HepG2 (cell line): Measurements from ENCODE around the gene ABCC2. TPM values are rescaled to one million over a fixed set of nuclear protein-coding genes. Genes with fewer than 3 reads are reported as not detected.

Experiments used
- ATAC-seq: fragments of 200-7000 bp; cut with Tn5 transposase; 3 replicates; pipeline ENCODE4 v1.9.1; 2020; ENCODE audit warnings: mild to moderate bottlenecking, moderate library complexity
- BruUV-seq: library from RNA; stranded (reverse); fragments of 400-500 nt; replicated peaks from 2 replicates; lab custom pipeline; 2021; lab: Mats Ljungman, UMichigan
- CTCF ChIA-PET: fragments of 300-600 bp; formaldehyde crosslinking; extraction: SDS; loops from one replicate; lab custom pipeline; 2021; ENCODE audit warnings: low total read pairs, inconsistent platforms, low intra/inter-chr PET ratio; lab: Yijun Ruan, JAX
- POLR2A ChIA-PET: fragments of 350-600 bp; sonication (Branson Sonifier 250); formaldehyde crosslinking; loops from one replicate; lab custom pipeline; 2020; ENCODE audit warnings: antibody characterized with exemption, inconsistent platforms; lab: Yijun Ruan, JAX
- DNase-seq: peaks from one replicate; pipeline ENCODE4 v3.0.0-alpha.2; 2015; ENCODE audit warnings: low spot score
- FAIRE-seq: peaks from 3 replicates; lab custom pipeline; 2011; peaks lifted over from hg19 to GRCh38; lab: Jason Lieb, UNC
- H2AFZ ChIP-seq: one replicate; pipeline ENCODE4 v1.6.1; 2011; ENCODE audit warnings: low read length, inconsistent platforms
- H3K27ac ChIP-seq: fragments of 300-600 bp; 3 replicates; pipeline ENCODE4 v1.8.0; 2011; ENCODE audit warnings: mixed run types, mild to moderate bottlenecking, mixed read lengths, low read length, inconsistent platforms; ENCODE audit not compliant: insufficient read depth; ENCODE audit errors: extremely low read length
- H3K27me3 ChIP-seq, 2 experiments: fragments of 200-600 bp in 1 of 2; 2 replicates in 1 of 2; 3 replicates in 1 of 2; pipeline versions ENCODE4 v1.6.0 to v1.8.0; 2011; ENCODE audit warnings: low read length in 2 of 2, mild to moderate bottlenecking in 2 of 2, moderate library complexity in 2 of 2, inconsistent platforms in 1 of 2; ENCODE audit not compliant: insufficient read depth in 2 of 2, control insufficient read depth in 1 of 2
- H3K36me3 ChIP-seq, 2 experiments: fragments of 200-600 bp in 1 of 2; replicated peaks in 1 of 2; 2 replicates in 1 of 2; 3 replicates in 1 of 2; pipeline versions ENCODE4 v1.5.1 to v1.8.0; 2011; ENCODE audit warnings: low read length in 2 of 2, inconsistent platforms in 1 of 2; ENCODE audit not compliant: insufficient read depth in 2 of 2, control insufficient read depth in 1 of 2
- H3K4me1 ChIP-seq: 2 replicates; pipeline ENCODE4 v1.5.1; 2012; ENCODE audit warnings: low read length, inconsistent platforms; ENCODE audit not compliant: insufficient read depth
- H3K4me2 ChIP-seq: 2 replicates; pipeline ENCODE4 v1.6.0; 2011; ENCODE audit warnings: low read depth, low read length, inconsistent platforms
- H3K4me3 ChIP-seq, 3 experiments: fragments of 200-600 bp in 1 of 3; sonication (generic), shearing (Covaris generic) in 1 of 3; replicated peaks in 1 of 3; 2 replicates each; pipeline ENCODE4 v1.5.1; 2011 to 2016; ENCODE audit warnings: low read length in 3 of 3, inconsistent platforms in 2 of 3, low read depth in 2 of 3, mild to moderate bottlenecking in 2 of 3, control low read depth in 1 of 3, mixed read lengths in 1 of 3; ENCODE audit not compliant: insufficient read depth in 1 of 3
- H3K79me2 ChIP-seq: one replicate; pipeline ENCODE4 v1.6.1; 2011; ENCODE audit warnings: low read length, inconsistent platforms; ENCODE audit not compliant: insufficient read depth
- H3K9ac ChIP-seq: 2 replicates; pipeline ENCODE4 v1.6.0; 2011; ENCODE audit warnings: mild to moderate bottlenecking, low read depth, low read length, inconsistent platforms; ENCODE audit not compliant: insufficient read depth
- H3K9me3 ChIP-seq: 2 replicates; pipeline ENCODE4 v1.5.1; 2012; ENCODE audit warnings: mild to moderate bottlenecking, low read length
- H4K20me1 ChIP-seq: 2 replicates; pipeline ENCODE4 v1.6.0; 2011; ENCODE audit warnings: inconsistent platforms, mild to moderate bottlenecking, low read length, moderate library complexity; ENCODE audit not compliant: insufficient read depth
- AKNA ChIP-seq: sonication (generic); formaldehyde crosslinking; IDR thresholded peaks from 2 replicates; pipeline ENCODE4 v1.4.0; 2020; ENCODE audit warnings: missing genetic modification reagents, borderline replicate concordance
- BRF2 ChIP-seq: sonication (generic); formaldehyde crosslinking; IDR thresholded peaks from 2 replicates; pipeline ENCODE4 v1.8.1; 2022; ENCODE audit warnings: mild to moderate bottlenecking, missing genetic modification reagents
- CBX5 ChIP-seq: sonication (generic); formaldehyde crosslinking; IDR thresholded peaks from 2 replicates; pipeline ENCODE4 v1.4.0; 2020; ENCODE audit warnings: missing genetic modification reagents, borderline replicate concordance
- ELF4 ChIP-seq: sonication (generic); formaldehyde crosslinking; IDR thresholded peaks from 2 replicates; pipeline ENCODE4 v1.5.0; 2020; ENCODE audit warnings: missing genetic modification reagents, mild to moderate bottlenecking, moderate library complexity, borderline replicate concordance
- HOXA9 ChIP-seq: sonication (generic); formaldehyde crosslinking; IDR thresholded peaks from 2 replicates; pipeline ENCODE4 v1.8.1; 2022; ENCODE audit warnings: missing genetic modification reagents, mild to moderate bottlenecking, moderate library complexity, borderline replicate concordance
- PAXIP1 ChIP-seq: sonication (generic); formaldehyde crosslinking; conservative IDR thresholded peaks from 2 replicates; pipeline ENCODE4 v1.4.0; 2020; ENCODE audit warnings: mild to moderate bottlenecking, missing genetic modification reagents, moderate library complexity
- ZNF615 ChIP-seq: sonication (generic); formaldehyde crosslinking; IDR thresholded peaks from 2 replicates; pipeline ENCODE4 v1.5.0; 2020; ENCODE audit warnings: mild to moderate bottlenecking, missing genetic modification reagents, borderline replicate concordance
- ZNF639 ChIP-seq: conservative IDR thresholded peaks from 2 replicates; pipeline ENCODE4 v1.6.1; 2018; ENCODE audit warnings: missing genetic modification reagents
- ZNF761 ChIP-seq: sonication (generic); formaldehyde crosslinking; conservative IDR thresholded peaks from 2 replicates; pipeline ENCODE4 v1.4.0; 2020; ENCODE audit warnings: mild to moderate bottlenecking, missing genetic modification reagents
- WGBS: methylation state at CpG from one replicate; pipeline ENCODE4 v1.1.6; 2017; ENCODE audit warnings: low lambda C conversion rate; 5-methylcytosine and 5-hydroxymethylcytosine counted together
- in situ Hi-C: cut with HindIII; loops from 2 replicates; pipeline ENCODE4 v1.10.0; 2017; ENCODE audit warnings: low pct_unique_long_range_greater_than_20kb; ENCODE audit not compliant: extremely low pct_ligation_motif_present
- intact Hi-C: fragments of 100-400 bp; cut with micrococcal nuclease; formaldehyde crosslinking; loops from one replicate; pipeline ENCODE4 v1.10.0; 2022; ENCODE audit not compliant: unreplicated experiment
- polyA plus RNA-seq, 8 experiments: library from polyadenylated mRNA; depleted of rRNA in 3 of 8; stranded (reverse) in 7 of 8; unstranded in 1 of 8; fragments of >200 nt; fragmentation: Illumina TruSeq in 4 of 8; extraction: Trizol in 4 of 8; gene quantifications; 2 replicates each; pipeline versions ENCODE4 v1.2.1 to v1.2.3, GENCODE V29; 2011 to 2016; ENCODE audit warnings: low read depth in 4 of 8, missing spikeins in 1 of 8, mixed read lengths in 1 of 8; ENCODE audit not compliant: insufficient read depth in 1 of 8
- total RNA-seq, 5 experiments: library from RNA; depleted of rRNA; stranded (reverse); fragments of >200 nt; fragmentation: Illumina TruSeq; extraction: Trizol; gene quantifications; 2 replicates each; pipeline ENCODE4 v1.2.3, GENCODE V29; 2016; ENCODE audit warnings: low read depth in 1 of 5
- TF ChIP-seq, protein P1 (sequence below): sonication (generic); formaldehyde crosslinking; conservative IDR thresholded peaks from 2 replicates; pipeline ENCODE4 v1.4.0; 2020; ENCODE audit warnings: missing genetic modification reagents

ABCC2 gene
- total and polyA plus RNA-seq, 2 of the 13 experiments (the other 11 are each of a cell fraction or from before 2014, with no cell fraction given): 181 to 497 TPM

GRCh38 chr10:99888622-99889021, 106.2 kb downstream of the ABCC2 start:
- no peaks in the 10 kb centered on the region for H3K27me3 ChIP-seq
- in situ Hi-C loops (no loop called here), intact Hi-C loops (no loop called here)
- H3K9ac ChIP-seq: no peak overlapping the region
- no peak overlapping the region for H3K4me3 ChIP-seq
- H3K36me3 ChIP-seq: peaks cover 9 to 47% of the 10 kb centered on the region in 2 experiments; a peak in 4 of 5 replicates
- no peak overlapping the region for H3K4me2 ChIP-seq
- H2AFZ ChIP-seq: no peak overlapping the region
- no peaks in the 10 kb centered on the region for H3K9me3 ChIP-seq
- H3K27ac ChIP-seq: no peak overlapping the region
- H4K20me1 ChIP-seq: no peaks in the 10 kb centered on the region
- no peak for DNase-seq
- BruUV-seq: no TSS peak
- H3K4me1 ChIP-seq: no peaks in the 10 kb centered on the region
- ChIA-PET POLR2A (no interaction called here), CTCF (no interaction called here)
- no peak for ATAC-seq
- FAIRE-seq: no peak
- WGBS: 97% methylated on average over 4 of the region's 4 CpGs
- no peaks in the 10 kb centered on the region for H3K79me2 ChIP-seq
- TF ChIP-seq ZNF615 (no peak), HOXA9 (CRISPR knock-in tag) (no peak), ZNF761 (CRISPR knock-in tag) (no peak), BRF2 (CRISPR knock-in tag) (no peak), ELF4 (CRISPR knock-in tag) (no peak), AKNA (no peak), ZNF639 (CRISPR knock-in tag) (no peak), CBX5 (CRISPR knock-in tag) (no peak), PAXIP1 (CRISPR knock-in tag) (no peak)
- TF ChIP-seq, protein P1, sequence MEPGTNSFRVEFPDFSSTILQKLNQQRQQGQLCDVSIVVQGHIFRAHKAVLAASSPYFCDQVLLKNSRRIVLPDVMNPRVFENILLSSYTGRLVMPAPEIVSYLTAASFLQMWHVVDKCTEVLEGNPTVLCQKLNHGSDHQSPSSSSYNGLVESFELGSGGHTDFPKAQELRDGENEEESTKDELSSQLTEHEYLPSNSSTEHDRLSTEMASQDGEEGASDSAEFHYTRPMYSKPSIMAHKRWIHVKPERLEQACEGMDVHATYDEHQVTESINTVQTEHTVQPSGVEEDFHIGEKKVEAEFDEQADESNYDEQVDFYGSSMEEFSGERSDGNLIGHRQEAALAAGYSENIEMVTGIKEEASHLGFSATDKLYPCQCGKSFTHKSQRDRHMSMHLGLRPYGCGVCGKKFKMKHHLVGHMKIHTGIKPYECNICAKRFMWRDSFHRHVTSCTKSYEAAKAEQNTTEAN (CRISPR knock-in tag): no peak
